Activated T-helper 17 cell treated with anti-CD3 and anti-CD28 coated beads, Interleukin-2, amount 50 U/mL, for 72 hours (primary cell): ENCODE measurements around the gene TMEM37. TPM values are rescaled to one million over a fixed set of nuclear protein-coding genes. Genes with fewer than 3 reads are reported as not detected.

Source experiments
- ATAC-seq: fragments of 150-1000 bp; cut with Tn5 transposase; replicated peaks from 2 replicates; pipeline ENCODE4 v1.10.0; 2021; ENCODE audit warnings: mild to moderate bottlenecking, moderate library complexity
- H3K27ac Mint-ChIP-seq: one replicate; pipeline ENCODE4 v1.8.0; 2022; ENCODE audit warnings: mixed read lengths
- H3K27me3 Mint-ChIP-seq: one replicate; pipeline ENCODE4 v1.8.0; 2022; ENCODE audit warnings: mixed read lengths
- H3K36me3 Mint-ChIP-seq: one replicate; pipeline ENCODE4 v1.8.0; 2022; ENCODE audit warnings: low read depth, mild to moderate bottlenecking, mixed read lengths
- H3K4me1 Mint-ChIP-seq: one replicate; pipeline ENCODE4 v1.8.0; 2022; ENCODE audit warnings: mixed read lengths
- H3K4me3 Mint-ChIP-seq: one replicate; pipeline ENCODE4 v1.8.0; 2022; ENCODE audit warnings: mild to moderate bottlenecking, mixed read lengths
- H3K9me3 Mint-ChIP-seq: one replicate; pipeline ENCODE4 v1.8.0; 2022; ENCODE audit warnings: mixed read lengths
- total RNA-seq, 2 donors: library from RNA; stranded (reverse); gene quantifications; one replicate each; pipeline ENCODE4 v1.2.3, GENCODE V29; 2022

Gene TMEM37
- total RNA-seq, 2 donors from 2014 or later, result not detected

DNA sequence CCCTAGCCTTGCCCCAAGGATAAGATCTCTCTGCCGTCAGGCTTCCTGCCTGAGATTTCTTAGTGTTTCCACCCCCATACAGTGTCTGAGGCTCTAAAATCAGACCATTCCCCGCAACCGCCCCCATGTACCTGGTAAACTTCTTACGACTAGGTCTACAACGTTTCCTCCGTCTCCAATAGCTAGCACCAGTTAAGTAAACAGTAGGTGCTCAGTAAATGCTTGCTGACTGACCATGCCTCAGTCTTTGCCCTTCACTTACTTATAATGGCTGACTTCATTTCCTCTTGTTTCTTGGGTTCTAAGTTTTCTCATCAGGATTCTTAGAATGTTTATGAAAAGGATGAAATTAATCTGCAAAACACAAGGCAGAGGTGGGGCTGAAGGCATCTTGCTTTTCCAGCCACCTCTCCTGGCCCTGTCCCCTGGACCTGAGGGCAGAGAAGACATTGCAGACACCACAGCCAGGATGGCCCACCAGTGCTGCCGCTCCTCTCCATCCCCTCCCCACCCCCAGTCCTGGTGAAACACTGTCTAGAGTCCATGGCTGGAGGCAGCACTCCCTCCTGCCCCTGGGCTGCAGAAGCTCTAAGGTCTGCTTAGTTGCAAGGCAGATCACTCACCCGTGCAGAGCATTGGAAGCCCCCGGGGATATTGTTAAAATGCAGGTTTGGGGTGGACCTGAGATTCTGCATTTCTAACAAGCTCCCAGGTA is 16.9 kb downstream of the TMEM37 start:
- H3K4me3 Mint-ChIP-seq, result no peak overlapping the region
- no peak for ATAC-seq
- no peaks in the 10 kb centered on the region for H3K36me3 Mint-ChIP-seq

DNA sequence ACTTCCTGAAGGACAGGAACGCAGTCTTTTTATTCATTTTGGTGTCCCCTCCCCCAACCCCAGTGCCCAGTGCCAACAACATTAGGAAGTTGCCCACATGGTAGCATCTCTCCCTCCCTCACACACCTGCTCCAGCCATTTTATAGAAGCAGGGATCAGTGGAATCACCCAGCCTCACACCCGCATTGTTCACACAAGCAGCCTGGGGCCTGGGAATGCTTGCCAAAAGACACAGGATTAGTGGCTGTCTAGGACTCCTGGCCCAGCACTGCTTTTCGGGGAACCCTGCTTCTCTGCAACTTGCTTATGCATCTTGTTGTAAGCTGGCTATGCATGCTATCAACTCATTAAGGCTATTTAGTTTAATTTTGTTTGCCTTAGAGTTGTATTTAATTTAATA is 17.9 kb downstream of the TMEM37 start:
- H3K27me3 Mint-ChIP-seq, result peaks cover 33% of the 10 kb centered on the region
- ATAC-seq, result no peak
- no peak overlapping the region for H3K4me3 Mint-ChIP-seq
- H3K27ac Mint-ChIP-seq, result no peak overlapping the region
- no peaks in the 10 kb centered on the region for H3K9me3 Mint-ChIP-seq
- no peaks in the 10 kb centered on the region for H3K36me3 Mint-ChIP-seq
- H3K4me1 Mint-ChIP-seq, result no peaks in the 10 kb centered on the region

More for the DNA sequence above, 16.9 kb downstream of the TMEM37 start:
- H3K27ac Mint-ChIP-seq, result no peak overlapping the region
- H3K27me3 Mint-ChIP-seq, result peaks cover 33% of the 10 kb centered on the region
- no peaks in the 10 kb centered on the region for H3K4me1 Mint-ChIP-seq
- no peaks in the 10 kb centered on the region for H3K9me3 Mint-ChIP-seq

DNA sequence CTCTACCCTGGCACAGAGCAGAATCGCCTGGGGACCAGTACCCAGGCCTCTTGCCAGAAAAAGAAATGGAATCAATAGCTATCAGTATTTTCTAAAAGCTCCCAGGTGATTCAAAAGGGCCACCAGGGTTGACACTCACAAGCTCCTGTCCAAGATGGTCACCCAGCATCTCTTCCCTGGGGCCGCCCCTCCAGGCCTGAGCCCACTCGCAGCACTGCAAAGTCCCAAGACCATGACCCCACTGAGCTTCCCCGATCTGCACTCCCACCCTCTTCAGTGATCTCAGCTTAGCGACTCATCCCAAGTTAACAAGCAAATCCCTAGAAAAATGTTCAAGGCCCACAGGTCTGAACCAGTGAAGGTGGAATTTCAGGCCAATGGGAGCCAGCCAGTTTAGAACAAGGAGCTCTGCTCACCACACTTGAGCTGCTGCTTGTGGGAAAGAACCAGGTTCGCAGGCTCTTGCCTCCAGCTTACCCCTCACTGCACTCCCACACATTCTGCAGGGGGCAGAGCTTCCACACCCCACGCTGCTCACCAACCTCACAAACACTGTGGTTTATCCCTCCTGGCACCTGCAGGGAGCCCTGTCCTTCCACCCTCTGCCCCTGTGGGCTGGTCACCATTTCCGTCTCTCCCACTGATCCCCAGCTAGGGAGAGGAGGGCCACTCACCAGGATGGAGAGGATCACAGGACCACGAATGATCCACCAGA is 19.8 kb downstream of the TMEM37 start:
- no peak overlapping the region for H3K27ac Mint-ChIP-seq
- no peak overlapping the region for H3K4me3 Mint-ChIP-seq
- H3K9me3 Mint-ChIP-seq, result no peaks in the 10 kb centered on the region
- H3K27me3 Mint-ChIP-seq, result peaks cover 43% of the 10 kb centered on the region
- ATAC-seq, result no peak
- H3K36me3 Mint-ChIP-seq, result no peaks in the 10 kb centered on the region
- H3K4me1 Mint-ChIP-seq, result peaks cover 5% of the 10 kb centered on the region

DNA sequence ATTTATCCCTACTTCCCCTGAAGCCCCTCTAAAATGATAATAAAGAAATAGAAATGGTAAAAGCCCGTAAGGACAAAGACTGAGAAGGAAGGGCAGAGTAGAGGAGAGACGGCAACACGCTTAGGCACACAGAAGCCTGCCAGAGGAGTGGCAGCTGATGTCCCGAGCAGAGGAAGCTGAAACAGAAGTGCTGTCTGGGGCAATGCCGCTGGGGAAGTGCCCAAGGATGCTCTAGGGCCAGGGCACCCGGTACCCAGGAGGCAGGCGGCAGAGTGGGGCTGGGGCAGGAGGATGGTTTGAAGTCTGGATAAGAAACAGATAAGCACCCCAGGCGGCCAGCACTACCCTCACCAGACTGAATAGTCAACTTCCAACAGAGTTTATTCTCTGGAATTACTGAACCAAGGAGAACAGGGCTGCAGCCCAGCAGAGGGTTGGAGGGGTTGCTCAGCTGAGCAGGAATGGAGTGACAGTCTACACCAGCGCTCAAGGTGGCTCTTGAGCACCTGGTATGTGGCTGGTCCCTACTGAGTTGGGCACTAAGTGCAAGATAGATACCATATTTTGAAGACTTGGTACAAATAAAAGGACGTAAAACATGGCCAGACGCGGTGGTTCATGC is 22.4 kb downstream of the TMEM37 start:
- no peak for ATAC-seq
- H3K27me3 Mint-ChIP-seq, result peaks cover 38% of the 10 kb centered on the region
- no peak overlapping the region for H3K4me3 Mint-ChIP-seq
- H3K36me3 Mint-ChIP-seq, result no peaks in the 10 kb centered on the region
- H3K27ac Mint-ChIP-seq, result no peak overlapping the region
- peaks cover 5% of the 10 kb centered on the region for H3K4me1 Mint-ChIP-seq
- no peaks in the 10 kb centered on the region for H3K9me3 Mint-ChIP-seq

DNA sequence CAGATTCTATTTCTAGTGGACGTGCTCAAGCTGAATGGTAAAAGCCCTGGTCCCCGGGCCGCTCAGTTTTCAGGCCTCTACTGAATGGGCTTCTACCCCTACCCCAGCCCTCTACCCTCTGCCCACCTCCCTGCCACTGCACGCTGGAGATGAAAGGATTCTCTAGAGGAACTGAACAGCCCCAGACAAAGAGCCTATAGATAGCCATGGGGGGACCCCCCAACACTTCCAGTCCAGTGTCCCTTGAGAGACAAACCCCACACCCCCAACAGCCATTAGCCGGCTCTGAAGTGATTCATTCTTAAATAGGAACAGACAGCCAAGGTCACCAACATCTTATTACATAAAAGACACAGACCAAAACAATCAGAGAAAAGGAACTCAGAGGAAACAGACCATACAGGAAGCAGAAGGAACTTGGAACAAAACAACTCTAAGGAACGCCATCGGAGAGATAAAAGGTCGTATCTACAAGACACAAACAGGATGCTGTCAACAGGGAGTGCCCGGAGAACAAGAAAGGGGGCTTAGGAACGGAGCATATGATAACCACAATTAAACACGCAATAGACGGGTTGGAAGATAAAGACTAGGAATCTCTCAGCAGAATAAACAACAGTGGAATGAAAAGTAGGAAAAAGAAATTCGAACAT is 23.5 kb downstream of the TMEM37 start:
- H3K36me3 Mint-ChIP-seq, result no peaks in the 10 kb centered on the region
- H3K27me3 Mint-ChIP-seq, result peaks cover 35% of the 10 kb centered on the region
- peaks cover 5% of the 10 kb centered on the region for H3K4me1 Mint-ChIP-seq
- H3K9me3 Mint-ChIP-seq, result no peaks in the 10 kb centered on the region
- ATAC-seq, result no peak
- H3K4me3 Mint-ChIP-seq, result no peak overlapping the region
- H3K27ac Mint-ChIP-seq, result no peak overlapping the region

DNA sequence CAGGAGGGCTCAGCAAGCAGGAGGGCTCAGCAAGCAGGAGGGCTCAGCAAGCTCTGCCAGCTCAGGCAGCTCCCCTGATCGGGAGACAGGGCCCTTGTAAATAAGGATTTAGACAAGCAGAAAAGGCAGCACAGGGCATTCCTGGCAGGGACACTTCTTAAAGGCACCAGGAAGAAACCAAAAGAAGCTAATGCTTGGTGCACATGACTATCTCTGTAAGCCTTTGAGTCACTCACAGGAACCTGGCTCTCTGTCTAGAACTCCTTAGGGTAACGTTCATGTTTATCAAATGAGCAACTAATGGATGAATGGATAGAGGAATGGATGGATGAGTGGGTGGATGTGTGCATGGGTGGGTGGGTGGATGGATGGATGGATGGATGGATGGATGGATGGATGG is 28.4 kb downstream of the TMEM37 start:
- no peak for ATAC-seq
- Mint-ChIP-seq H3K4me3 (no peak overlapping the region), H3K36me3 (no peaks in the 10 kb centered on the region), H3K27me3 (peaks cover 17% of the 10 kb centered on the region), H3K4me1 (peaks cover 5% of the 10 kb centered on the region), H3K9me3 (no peaks in the 10 kb centered on the region), H3K27ac (no peak overlapping the region)

DNA sequence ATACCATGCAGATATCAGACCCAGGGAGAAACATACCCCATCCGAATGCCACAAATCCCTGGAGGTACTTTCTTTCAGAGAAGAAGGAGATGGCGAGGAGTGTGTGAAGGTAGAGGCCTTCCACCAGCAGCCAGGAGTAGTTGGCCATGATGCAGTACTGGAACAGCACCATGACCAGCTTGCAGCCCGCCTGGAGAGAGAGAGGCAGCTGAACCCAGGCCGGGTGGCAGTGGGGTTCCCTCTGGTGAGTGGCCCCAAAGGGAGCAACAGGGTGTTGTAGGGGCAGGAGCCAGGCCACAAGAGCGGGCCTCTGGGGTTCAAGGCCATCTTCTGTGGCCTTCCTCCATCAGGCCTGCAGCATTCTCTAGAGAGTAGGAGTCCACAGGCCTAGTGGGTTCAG is 30.2 kb downstream of the TMEM37 start:
- peaks cover 6% of the 10 kb centered on the region for H3K27me3 Mint-ChIP-seq
- no peaks in the 10 kb centered on the region for H3K9me3 Mint-ChIP-seq
- no peaks in the 10 kb centered on the region for H3K4me1 Mint-ChIP-seq
- no peak overlapping the region for H3K27ac Mint-ChIP-seq
- H3K4me3 Mint-ChIP-seq, result no peak overlapping the region
- ATAC-seq, result no peak
- H3K36me3 Mint-ChIP-seq, result no peaks in the 10 kb centered on the region

DNA sequence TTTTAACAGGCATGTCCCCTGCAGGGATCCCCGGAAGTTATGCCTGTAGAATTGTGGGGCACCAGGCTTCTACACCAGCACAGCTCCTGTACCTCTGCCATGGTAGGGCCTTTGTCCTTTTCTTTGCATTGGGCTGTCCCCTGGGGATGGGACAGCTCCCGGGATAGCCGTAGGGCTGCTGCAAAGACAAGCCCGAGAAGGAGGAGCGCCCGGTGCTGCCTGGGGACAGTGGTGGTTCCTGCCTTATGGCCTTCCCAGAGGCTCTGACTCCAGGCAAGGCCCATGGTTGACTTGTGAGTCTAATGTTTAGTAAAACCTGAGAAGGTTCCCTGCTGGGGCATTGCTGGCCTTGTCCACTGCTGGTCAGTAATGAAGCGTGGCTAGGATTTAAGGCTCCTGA is 30.9 kb downstream of the TMEM37 start:
- Mint-ChIP-seq H3K9me3 (no peaks in the 10 kb centered on the region), H3K4me3 (no peak overlapping the region), H3K4me1 (no peaks in the 10 kb centered on the region), H3K27ac (no peak overlapping the region), H3K27me3 (peaks cover 4% of the 10 kb centered on the region), H3K36me3 (no peaks in the 10 kb centered on the region)
- ATAC-seq, result no peak

DNA sequence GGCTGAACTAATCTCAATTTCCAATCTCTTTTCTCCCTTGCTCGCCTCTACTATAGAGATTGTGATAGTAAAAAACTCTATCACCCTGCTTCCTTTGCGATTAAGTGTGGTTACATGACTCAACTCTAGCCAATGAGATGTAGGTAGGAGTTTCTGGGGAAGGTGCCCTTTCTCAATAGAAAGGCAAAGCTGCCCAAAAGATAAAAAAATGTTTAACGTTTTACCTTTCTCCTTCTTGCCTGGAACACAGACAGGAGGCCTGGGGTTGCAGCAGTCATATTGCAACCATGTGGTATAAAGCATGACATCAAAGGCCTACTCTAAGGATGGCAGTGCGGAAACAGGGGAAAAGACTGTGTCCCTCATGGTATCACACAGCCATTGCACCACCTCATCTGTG is 31.5 kb downstream of the TMEM37 start:
- H3K4me1 Mint-ChIP-seq, result no peaks in the 10 kb centered on the region
- no peak overlapping the region for H3K4me3 Mint-ChIP-seq
- no peaks in the 10 kb centered on the region for H3K9me3 Mint-ChIP-seq
- ATAC-seq, result peak; percentile 71
- H3K27ac Mint-ChIP-seq, result no peak overlapping the region
- H3K36me3 Mint-ChIP-seq, result no peaks in the 10 kb centered on the region
- H3K27me3 Mint-ChIP-seq, result peaks cover 4% of the 10 kb centered on the region

DNA sequence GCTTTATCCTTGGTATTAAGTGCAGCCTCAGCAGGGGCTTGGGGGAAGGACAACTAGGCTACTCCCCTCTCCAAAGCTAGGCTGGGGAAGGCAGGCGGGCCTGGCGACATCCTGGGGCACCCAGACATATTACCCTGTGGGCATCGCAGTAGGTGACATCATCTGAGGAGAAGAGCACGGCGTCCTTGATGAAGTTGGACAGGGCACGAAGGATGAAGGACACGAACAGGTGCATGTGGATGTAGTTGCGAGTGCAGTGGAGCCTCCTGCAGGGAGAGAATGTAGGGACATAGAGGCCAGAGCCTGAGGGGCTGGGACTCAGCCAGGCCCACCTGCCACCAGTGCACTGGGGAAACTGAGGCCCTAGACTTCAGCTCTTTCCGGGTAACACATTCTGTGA is 32.3 kb downstream of the TMEM37 start:
- Mint-ChIP-seq H3K27ac (no peak overlapping the region), H3K4me3 (no peak overlapping the region), H3K9me3 (no peaks in the 10 kb centered on the region), H3K27me3 (peaks cover 9% of the 10 kb centered on the region), H3K4me1 (no peaks in the 10 kb centered on the region), H3K36me3 (no peaks in the 10 kb centered on the region)
- no peak for ATAC-seq

DNA sequence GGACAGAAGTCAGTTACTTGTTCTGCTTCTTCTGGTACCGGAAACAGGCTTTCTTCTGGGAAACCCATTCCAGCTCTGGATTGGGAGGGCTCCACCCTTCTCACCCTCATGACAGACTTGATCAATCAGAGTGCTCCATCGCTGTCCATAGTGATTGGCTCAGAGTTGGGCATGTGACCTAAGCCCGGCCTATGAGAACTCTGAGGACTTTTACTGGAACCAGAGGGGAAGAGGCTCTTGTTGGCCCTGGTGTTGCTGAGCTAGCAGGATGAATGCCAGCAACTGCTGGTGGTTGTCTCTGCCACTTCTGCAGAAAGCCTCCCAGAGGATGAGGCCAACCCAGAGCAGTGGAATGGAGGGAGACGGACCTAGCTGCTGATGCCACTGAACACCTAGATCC is 33.3 kb downstream of the TMEM37 start:
- no peak overlapping the region for H3K27ac Mint-ChIP-seq
- H3K36me3 Mint-ChIP-seq, result no peaks in the 10 kb centered on the region
- H3K4me1 Mint-ChIP-seq, result no peaks in the 10 kb centered on the region
- no peak overlapping the region for H3K4me3 Mint-ChIP-seq
- no peaks in the 10 kb centered on the region for H3K9me3 Mint-ChIP-seq
- ATAC-seq, result no peak
- peaks cover 9% of the 10 kb centered on the region for H3K27me3 Mint-ChIP-seq

DNA sequence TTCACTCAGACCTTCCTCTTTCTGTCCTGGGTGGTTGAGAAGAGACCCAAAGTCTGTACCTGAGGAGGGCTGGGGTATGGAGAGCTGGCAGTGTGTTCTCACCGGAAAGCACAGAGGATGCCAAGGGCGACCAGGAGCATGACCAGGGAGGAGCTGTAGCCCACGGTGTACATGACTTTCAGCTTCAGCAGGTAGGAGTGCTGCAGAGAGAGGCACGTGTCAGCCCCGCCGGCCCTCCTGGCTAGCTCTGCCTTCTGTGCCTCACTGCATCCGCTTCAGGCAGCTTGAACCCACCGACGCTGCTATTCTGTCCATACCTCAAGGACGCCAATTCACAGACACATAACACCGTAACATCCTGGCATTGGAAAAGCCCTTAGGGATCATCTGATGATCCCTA is 34.0 kb downstream of the TMEM37 start:
- H3K36me3 Mint-ChIP-seq, result no peaks in the 10 kb centered on the region
- no peaks in the 10 kb centered on the region for H3K4me1 Mint-ChIP-seq
- ATAC-seq, result no peak
- no peak overlapping the region for H3K27ac Mint-ChIP-seq
- peaks cover 9% of the 10 kb centered on the region for H3K27me3 Mint-ChIP-seq
- no peaks in the 10 kb centered on the region for H3K9me3 Mint-ChIP-seq
- no peak overlapping the region for H3K4me3 Mint-ChIP-seq

DNA sequence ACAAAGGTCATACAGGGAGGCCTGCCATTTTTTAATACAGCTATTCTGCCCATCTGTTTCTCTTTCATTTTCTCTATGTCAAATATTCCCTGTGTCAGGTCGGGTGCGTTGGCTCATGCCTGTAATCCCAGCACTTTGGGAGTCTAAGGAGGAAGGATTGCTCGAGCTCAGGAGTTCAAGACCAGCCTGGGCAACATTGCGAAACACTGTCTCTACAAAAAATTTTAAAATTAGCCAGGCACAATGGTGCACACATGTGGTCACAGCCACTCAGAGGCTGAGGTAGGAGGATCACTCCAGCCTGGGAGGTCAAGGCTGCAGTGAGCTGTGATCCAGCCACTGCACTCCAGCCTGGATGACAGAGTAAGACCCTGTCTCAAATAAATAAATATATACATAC is 34.7 kb downstream of the TMEM37 start:
- Mint-ChIP-seq H3K27me3 (peaks cover 9% of the 10 kb centered on the region), H3K4me1 (no peaks in the 10 kb centered on the region), H3K4me3 (no peak overlapping the region), H3K27ac (no peak overlapping the region), H3K9me3 (no peaks in the 10 kb centered on the region), H3K36me3 (no peaks in the 10 kb centered on the region)
- no peak for ATAC-seq

DNA sequence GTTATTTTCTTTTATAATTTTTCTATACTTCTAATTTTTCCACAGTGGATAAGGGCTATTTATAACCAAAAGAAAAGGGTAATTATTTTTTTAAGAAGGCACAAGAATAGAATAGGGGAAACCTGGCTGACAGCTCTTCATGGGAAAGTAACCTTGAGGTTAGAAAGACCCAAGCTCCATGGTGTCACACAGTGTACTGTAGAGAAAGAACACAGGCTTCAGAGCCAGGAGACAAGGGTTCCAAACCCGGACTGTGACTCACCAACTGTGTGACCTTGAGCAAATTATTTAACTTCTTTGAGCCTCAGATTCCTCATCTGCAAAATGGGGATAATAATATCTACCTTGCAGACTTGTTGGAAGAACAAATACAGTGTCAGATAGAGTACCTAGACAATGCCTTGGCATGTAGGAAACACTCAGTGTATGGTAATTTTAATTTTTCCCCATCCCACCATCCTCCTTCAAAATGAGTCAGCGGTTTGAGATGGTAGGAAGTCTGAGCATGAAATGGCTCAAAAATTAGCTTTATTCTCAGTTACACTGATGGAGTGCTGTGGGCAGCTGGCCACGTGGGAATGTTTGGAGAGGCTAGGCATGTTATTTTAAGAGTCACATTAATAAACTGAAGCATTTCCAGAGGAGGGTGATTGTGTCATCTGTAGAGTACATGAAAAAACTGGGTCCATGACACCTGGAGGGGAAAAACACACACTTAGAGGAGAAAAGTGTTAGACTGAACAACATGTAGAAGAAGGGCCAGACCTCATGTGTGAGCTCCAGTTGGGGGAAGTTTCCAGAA is 36.7 kb downstream of the TMEM37 start:
- Mint-ChIP-seq H3K36me3 (no peaks in the 10 kb centered on the region), H3K4me3 (no peak overlapping the region), H3K27ac (no peak overlapping the region), H3K27me3 (peaks cover 9% of the 10 kb centered on the region), H3K4me1 (no peaks in the 10 kb centered on the region), H3K9me3 (no peaks in the 10 kb centered on the region)
- ATAC-seq, result no peak
